Gastroesophageal sphincter (tissue), 3 donors: Measurements from ENCODE around the gene NBEA.

ENCODE experiments used
- EP300 ChIP-seq: sonication (generic); formaldehyde crosslinking; IDR thresholded peaks from one replicate; pipeline ENCODE4 v1.6.1; 2017; ENCODE audit warnings: antibody characterized with exemption, mild to moderate bottlenecking
- POLR2A ChIP-seq, 2 donors: fragments of 450-650 bp; IDR thresholded peaks; one replicate each; pipeline ENCODE4 v1.6.1; 2017; ENCODE audit warnings: antibody characterized with exemption in 2 of 2, mild to moderate bottlenecking in 2 of 2, moderate library complexity in 1 of 2
- TF ChIP-seq, protein P1 (sequence below), 4 experiments: fragments of 200-600 bp in 2 of 4; fragments of 450-650 bp in 2 of 4; sonication (generic) in 1 of 4; IDR thresholded peaks; one replicate each; pipeline ENCODE4 v1.5.1; 2017 to 2019; ENCODE audit warnings: antibody characterized with exemption in 4 of 4, mild to moderate bottlenecking in 2 of 4, moderate library complexity in 2 of 4

GRCh38 chr13:34941835-34942731 is at the start of gene NBEA:
- TF ChIP-seq EP300, result no peak
- TF ChIP-seq POLR2A (IDR thresholded peaks at IDR 0.05), result peak in 1 of 2 donors; percentile 45
- TF ChIP-seq, protein P1, sequence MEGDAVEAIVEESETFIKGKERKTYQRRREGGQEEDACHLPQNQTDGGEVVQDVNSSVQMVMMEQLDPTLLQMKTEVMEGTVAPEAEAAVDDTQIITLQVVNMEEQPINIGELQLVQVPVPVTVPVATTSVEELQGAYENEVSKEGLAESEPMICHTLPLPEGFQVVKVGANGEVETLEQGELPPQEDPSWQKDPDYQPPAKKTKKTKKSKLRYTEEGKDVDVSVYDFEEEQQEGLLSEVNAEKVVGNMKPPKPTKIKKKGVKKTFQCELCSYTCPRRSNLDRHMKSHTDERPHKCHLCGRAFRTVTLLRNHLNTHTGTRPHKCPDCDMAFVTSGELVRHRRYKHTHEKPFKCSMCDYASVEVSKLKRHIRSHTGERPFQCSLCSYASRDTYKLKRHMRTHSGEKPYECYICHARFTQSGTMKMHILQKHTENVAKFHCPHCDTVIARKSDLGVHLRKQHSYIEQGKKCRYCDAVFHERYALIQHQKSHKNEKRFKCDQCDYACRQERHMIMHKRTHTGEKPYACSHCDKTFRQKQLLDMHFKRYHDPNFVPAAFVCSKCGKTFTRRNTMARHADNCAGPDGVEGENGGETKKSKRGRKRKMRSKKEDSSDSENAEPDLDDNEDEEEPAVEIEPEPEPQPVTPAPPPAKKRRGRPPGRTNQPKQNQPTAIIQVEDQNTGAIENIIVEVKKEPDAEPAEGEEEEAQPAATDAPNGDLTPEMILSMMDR (IDR thresholded peaks at IDR 0.05), result peak; percentile 29 to 66 (median 41)
